H9 (cell line): ENCODE measurements around the gene SERTAD2. TPM values are rescaled to one million over a fixed set of nuclear protein-coding genes. Genes with fewer than 3 reads are reported as not detected.

ENCODE experiments used
- DNase-seq: peaks from one replicate; pipeline ENCODE4 v3.0.0-alpha.2; 2017
- H2AFZ ChIP-seq: one replicate; pipeline ENCODE4 v1.6.1; 2013; ENCODE audit warnings: mild to moderate bottlenecking, low read length, control low read depth, moderate library complexity
- H2AK5ac ChIP-seq: 2 replicates; pipeline ENCODE4 v1.6.1; 2013; ENCODE audit warnings: low read length, control low read depth, mixed read lengths; ENCODE audit not compliant: insufficient read length
- H2BK120ac ChIP-seq: one replicate; pipeline ENCODE4 v1.6.1; 2013; ENCODE audit warnings: low read depth, mild to moderate bottlenecking, low read length, control low read depth, inconsistent platforms; ENCODE audit not compliant: poor library complexity, severe bottlenecking
- H2BK12ac ChIP-seq: 2 replicates; pipeline ENCODE4 v1.6.1; 2013; ENCODE audit warnings: low read length, control low read depth, mixed read lengths, low read depth; ENCODE audit not compliant: insufficient read length
- H2BK15ac ChIP-seq: 2 replicates; pipeline ENCODE4 v1.6.1; 2013; ENCODE audit warnings: low read depth, low read length, control low read depth
- H2BK20ac ChIP-seq: one replicate; pipeline ENCODE4 v1.6.1; 2013; ENCODE audit warnings: low read depth, mild to moderate bottlenecking, low read length, control low read depth, inconsistent platforms; ENCODE audit not compliant: poor library complexity, severe bottlenecking
- H2BK5ac ChIP-seq: 2 replicates; pipeline ENCODE4 v1.6.1; 2013; ENCODE audit warnings: low read length, control low read depth, mixed read lengths; ENCODE audit not compliant: insufficient read length
- H3K14ac ChIP-seq: 2 replicates; pipeline ENCODE4 v1.6.1; 2013; ENCODE audit warnings: low read length, control low read depth; ENCODE audit not compliant: insufficient read depth
- H3K18ac ChIP-seq: 2 replicates; pipeline ENCODE4 v1.6.1; 2013; ENCODE audit warnings: low read depth, mild to moderate bottlenecking, mixed read lengths, low read length, control low read depth; ENCODE audit not compliant: insufficient read length
- H3K23ac ChIP-seq: 2 replicates; pipeline ENCODE4 v1.6.1; 2013; ENCODE audit warnings: low read length, control low read depth, mixed read lengths, low read depth; ENCODE audit not compliant: insufficient read length
- H3K23me2 ChIP-seq: 2 replicates; pipeline ENCODE4 v1.6.1; 2013; ENCODE audit warnings: low read depth, mild to moderate bottlenecking, mixed read lengths, low read length, control low read depth; ENCODE audit not compliant: insufficient read length, poor library complexity, severe bottlenecking
- H3K27ac ChIP-seq: 2 replicates; pipeline ENCODE4 v1.5.1; 2013; ENCODE audit warnings: low read length, control low read depth, mixed read lengths, low read depth; ENCODE audit not compliant: insufficient read length
- H3K27me3 ChIP-seq: 2 replicates; pipeline ENCODE4 v1.6.1; 2013; ENCODE audit warnings: low read length, control low read depth, inconsistent platforms; ENCODE audit not compliant: insufficient read depth
- H3K4ac ChIP-seq: 2 replicates; pipeline ENCODE4 v1.6.1; 2013; ENCODE audit warnings: low read depth, mild to moderate bottlenecking, control low read depth, inconsistent platforms, low read length, moderate library complexity
- H3K4me1 ChIP-seq: 2 replicates; pipeline ENCODE4 v1.6.1; 2013; ENCODE audit warnings: low read length, control low read depth, inconsistent platforms; ENCODE audit not compliant: insufficient read depth
- H3K4me2 ChIP-seq: 2 replicates; pipeline ENCODE4 v1.6.1; 2013; ENCODE audit warnings: low read length, control low read depth, mixed read lengths; ENCODE audit not compliant: insufficient read length, insufficient read depth
- H3K56ac ChIP-seq: 2 replicates; pipeline ENCODE4 v1.6.1; 2013; ENCODE audit warnings: low read depth, mild to moderate bottlenecking, mixed read lengths, low read length, control low read depth; ENCODE audit not compliant: insufficient read length
- H3K79me1 ChIP-seq: 2 replicates; pipeline ENCODE4 v1.6.1; 2013; ENCODE audit warnings: low read depth, mild to moderate bottlenecking, moderate library complexity, low read length, control low read depth, inconsistent platforms; ENCODE audit not compliant: insufficient read depth, poor library complexity, severe bottlenecking
- H3K79me2 ChIP-seq: 2 replicates; pipeline ENCODE4 v1.6.1; 2013; ENCODE audit warnings: low read length, control low read depth, inconsistent platforms; ENCODE audit not compliant: insufficient read depth
- H3K9ac ChIP-seq: 2 replicates; pipeline ENCODE4 v1.6.1; 2013; ENCODE audit warnings: low read length, control low read depth, mixed read lengths; ENCODE audit not compliant: insufficient read length; ENCODE audit errors: extremely low read depth
- H3K9me3 ChIP-seq: one replicate; pipeline ENCODE4 v1.6.1; 2013; ENCODE audit warnings: low read depth, low read length, inconsistent platforms; ENCODE audit not compliant: control insufficient read depth
- H3T11ph ChIP-seq: one replicate; pipeline ENCODE4 v1.6.1; 2013; ENCODE audit warnings: mild to moderate bottlenecking, low read length, control low read depth, inconsistent platforms
- H4K20me1 ChIP-seq: one replicate; pipeline ENCODE4 v1.6.1; 2013; ENCODE audit not compliant: control insufficient read depth, insufficient read length, insufficient read depth
- H4K5ac ChIP-seq: 2 replicates; pipeline ENCODE4 v1.6.1; 2013; ENCODE audit warnings: low read depth, mild to moderate bottlenecking, mixed read lengths, low read length, control low read depth; ENCODE audit not compliant: insufficient read length
- H4K8ac ChIP-seq: replicated peaks from 2 replicates; pipeline ENCODE4 v1.6.1; 2013; ENCODE audit warnings: low read length, control low read depth, mixed read lengths, low read depth; ENCODE audit not compliant: insufficient read length
- H4K91ac ChIP-seq: 2 replicates; pipeline ENCODE4 v1.6.1; 2013; ENCODE audit warnings: low read depth, mild to moderate bottlenecking, moderate library complexity, mixed read lengths, low read length, control low read depth; ENCODE audit not compliant: insufficient read length
- H3K27ac Mint-ChIP-seq, 3 experiments: 2 replicates in 2 of 3; 3 replicates in 1 of 3; pipeline ENCODE4 v1.8.0; 2020 to 2021; ENCODE audit warnings: mixed read lengths in 3 of 3, mild to moderate bottlenecking in 1 of 3, moderate library complexity in 1 of 3
- H3K27me3 Mint-ChIP-seq: 2 replicates; pipeline ENCODE4 v1.8.0; 2021; ENCODE audit warnings: low read depth, mild to moderate bottlenecking, moderate library complexity, mixed read lengths
- H3K36me3 Mint-ChIP-seq, 3 experiments: 2 replicates in 2 of 3; 3 replicates in 1 of 3; pipeline ENCODE4 v1.8.0; 2020 to 2021; ENCODE audit warnings: low read depth in 3 of 3, mixed read lengths in 3 of 3; ENCODE audit not compliant: insufficient read depth in 1 of 3
- H3K4me1 Mint-ChIP-seq, 2 experiments: 2 replicates each; pipeline ENCODE4 v1.8.0; 2020; ENCODE audit warnings: mixed read lengths in 2 of 2
- H3K4me3 Mint-ChIP-seq, 2 experiments: 2 replicates in 1 of 2; 3 replicates in 1 of 2; pipeline ENCODE4 v1.8.0; 2020 to 2021; ENCODE audit warnings: mild to moderate bottlenecking in 2 of 2, mixed read lengths in 2 of 2, moderate library complexity in 1 of 2
- H3K9me3 Mint-ChIP-seq, 2 experiments: 2 replicates in 1 of 2; 3 replicates in 1 of 2; pipeline ENCODE4 v1.8.0; 2020; ENCODE audit warnings: mild to moderate bottlenecking in 2 of 2, mixed read lengths in 2 of 2, moderate library complexity in 1 of 2
- CTCF ChIP-seq: fragments of 200-600 bp; sonication (generic); conservative IDR thresholded peaks from 3 replicates; pipeline ENCODE4 v1.8.0; 2021; ENCODE audit warnings: antibody characterized with exemption, mild to moderate bottlenecking
- WGBS: extraction: QIAGEN DNeasy Blood & Tissue Kit; methylation state at CpG from one replicate; pipeline ENCODE4 v1.1.7; 2013; ENCODE audit warnings: missing lambda C conversion rate, low lambda C conversion rate, mixed read lengths; ENCODE audit not compliant: insufficient read length; ENCODE audit errors: extremely low coverage; 5-methylcytosine and 5-hydroxymethylcytosine counted together
- total RNA-seq: library from RNA; stranded (reverse); gene quantifications from 2 replicates; pipeline ENCODE4 v1.2.1, GENCODE V29; 2021

Gene SERTAD2
- total RNA-seq, 1 experiment from 2014 or later: 3.5 TPM

GRCh38 chr2:64605991-64606478 is 47.7 kb downstream of the SERTAD2 start:
- no peak overlapping the region for H4K91ac ChIP-seq
- H2BK20ac ChIP-seq: no peak overlapping the region
- H3K4me1 ChIP-seq: no peaks in the 10 kb centered on the region
- no peak overlapping the region for H2AFZ ChIP-seq
- no peaks in the 10 kb centered on the region; the same call in 1 of the 2 replicates for H3K27me3 ChIP-seq
- H3K27ac ChIP-seq: no peak overlapping the region
- no peak overlapping the region for H2BK12ac ChIP-seq
- no peak overlapping the region for H3K27ac Mint-ChIP-seq
- H3K9ac ChIP-seq: no peak overlapping the region
- H3K14ac ChIP-seq: no peak overlapping the region
- no peak overlapping the region for H4K5ac ChIP-seq
- TF ChIP-seq CTCF: no peak
- H3T11ph ChIP-seq: no peak overlapping the region
- H3K23me2 ChIP-seq: peaks cover 2% of the 10 kb centered on the region
- H2AK5ac ChIP-seq: no peak overlapping the region
- H3K18ac ChIP-seq: no peak overlapping the region
- peaks cover 4 to 12% (median 4%) of the 10 kb centered on the region in 3 experiments; a peak in 4 of 7 replicates for H3K36me3 Mint-ChIP-seq
- no peak overlapping the region for H3K4me3 Mint-ChIP-seq
- DNase-seq: no peak
- H2BK120ac ChIP-seq: no peak overlapping the region
- H3K9me3 Mint-ChIP-seq: peaks cover 4 to 7% of the 10 kb centered on the region in 2 experiments; a peak in 4 of 5 replicates
- no peak overlapping the region for H4K8ac ChIP-seq
- no peaks in the 10 kb centered on the region for H3K79me2 ChIP-seq
- no peak overlapping the region for H2BK15ac ChIP-seq
- H3K4ac ChIP-seq: no peak overlapping the region
- H3K9me3 ChIP-seq: no peaks in the 10 kb centered on the region
- no peak overlapping the region for H3K23ac ChIP-seq
- no peaks in the 10 kb centered on the region for H3K79me1 ChIP-seq
- peaks cover 30% of the 10 kb centered on the region for H3K27me3 Mint-ChIP-seq
- H2BK5ac ChIP-seq: no peak overlapping the region
- no peak overlapping the region for H3K56ac ChIP-seq
- peaks cover 8 to 21% of the 10 kb centered on the region in 2 experiments; a peak in 3 of 4 replicates for H3K4me1 Mint-ChIP-seq
- no peaks in the 10 kb centered on the region for H4K20me1 ChIP-seq
- no CpG with 5 or more reads among the region's 5 CpGs for WGBS
- no peak overlapping the region for H3K4me2 ChIP-seq
